ENCODE measurements around the gene ABCF1.

Gene ABCF1

DNA sequence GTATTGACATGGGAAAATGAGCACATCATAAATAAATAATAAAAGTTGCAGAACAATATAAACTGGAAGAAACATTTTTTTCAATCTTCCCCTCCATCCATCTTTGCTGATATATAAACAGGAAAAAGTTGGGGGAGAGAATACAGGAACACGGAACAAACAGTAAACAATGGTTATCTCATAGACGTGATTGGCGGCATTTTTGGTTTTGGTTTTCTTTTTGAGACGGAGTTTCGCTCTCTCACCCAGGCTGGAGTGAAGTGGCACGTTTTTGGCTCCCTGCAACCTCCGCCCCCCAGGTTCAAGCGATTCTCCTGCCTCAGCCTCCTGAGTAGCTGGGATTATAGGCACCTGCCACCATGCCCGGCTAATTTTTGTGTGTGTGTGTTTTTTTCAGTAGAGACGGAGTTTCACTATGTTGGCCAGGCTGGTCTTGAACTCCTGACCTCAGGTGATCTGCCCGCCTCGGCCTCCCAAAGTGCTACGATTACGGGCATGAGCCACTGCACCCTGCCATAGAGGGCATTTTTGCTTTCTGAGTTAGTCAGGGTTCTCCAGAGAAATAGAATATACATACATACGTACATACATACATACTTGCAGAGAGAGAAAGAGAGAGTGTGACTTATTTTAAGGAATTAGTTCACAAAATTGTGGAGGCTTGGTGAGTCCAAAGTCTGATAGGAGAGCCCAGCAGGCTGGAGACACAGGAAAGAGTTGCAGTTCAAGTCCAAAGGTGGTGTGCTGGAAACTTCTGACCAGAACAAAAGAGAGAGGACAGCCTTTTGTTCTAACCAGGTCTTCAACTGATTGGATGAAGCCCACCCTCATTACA is 37.6 kb upstream of the ABCF1 start:
- Histone ChIP-seq H3K9me3 (ENCODE audit: insufficient read depth, low read length, severe bottlenecking) (no peaks in the 10 kb centered on the region), H3K36me3 (ENCODE audit: insufficient read depth, low read length) (no peaks in the 10 kb centered on the region), H3K4me2 (ENCODE audit: insufficient read depth, low read length) (no peak overlapping the region), H3K27ac (ENCODE audit: low read length) (no peak overlapping the region), H3K9ac (ENCODE audit: low read depth, low read length) (no peak overlapping the region), H2AFZ (ENCODE audit: low read depth, low read length) (no peak overlapping the region), H4K20me1 (ENCODE audit: insufficient read depth, low read length) (no peaks in the 10 kb centered on the region), H3K4me3 (ENCODE audit: low read depth in 1 of 2, low read length in 2 of 2) (no peak overlapping the region), H3K79me2 (ENCODE audit: insufficient read depth, low read length) (no peaks in the 10 kb centered on the region), H3K27me3 (ENCODE audit: insufficient read depth, low read length, poor library complexity) (no peaks in the 10 kb centered on the region), H3K4me1 (ENCODE audit: insufficient read depth, low read length) (peaks cover 8% of the 10 kb centered on the region)
- DNase-seq (no peak), ATAC-seq (ENCODE audit: insufficient read depth, low read depth) (no peak)
- TF ChIP-seq EZH2 (IDR thresholded peaks at IDR 0.05; ENCODE audit: borderline replicate concordance, low read depth, low read length, severe bottlenecking) = no peak
- TF ChIP-seq, protein P1, sequence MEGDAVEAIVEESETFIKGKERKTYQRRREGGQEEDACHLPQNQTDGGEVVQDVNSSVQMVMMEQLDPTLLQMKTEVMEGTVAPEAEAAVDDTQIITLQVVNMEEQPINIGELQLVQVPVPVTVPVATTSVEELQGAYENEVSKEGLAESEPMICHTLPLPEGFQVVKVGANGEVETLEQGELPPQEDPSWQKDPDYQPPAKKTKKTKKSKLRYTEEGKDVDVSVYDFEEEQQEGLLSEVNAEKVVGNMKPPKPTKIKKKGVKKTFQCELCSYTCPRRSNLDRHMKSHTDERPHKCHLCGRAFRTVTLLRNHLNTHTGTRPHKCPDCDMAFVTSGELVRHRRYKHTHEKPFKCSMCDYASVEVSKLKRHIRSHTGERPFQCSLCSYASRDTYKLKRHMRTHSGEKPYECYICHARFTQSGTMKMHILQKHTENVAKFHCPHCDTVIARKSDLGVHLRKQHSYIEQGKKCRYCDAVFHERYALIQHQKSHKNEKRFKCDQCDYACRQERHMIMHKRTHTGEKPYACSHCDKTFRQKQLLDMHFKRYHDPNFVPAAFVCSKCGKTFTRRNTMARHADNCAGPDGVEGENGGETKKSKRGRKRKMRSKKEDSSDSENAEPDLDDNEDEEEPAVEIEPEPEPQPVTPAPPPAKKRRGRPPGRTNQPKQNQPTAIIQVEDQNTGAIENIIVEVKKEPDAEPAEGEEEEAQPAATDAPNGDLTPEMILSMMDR (IDR thresholded peaks at IDR 0.05; ENCODE audit: borderline replicate concordance, extremely low read depth, low read length, poor library complexity, severe bottlenecking) = no peak

DNA sequence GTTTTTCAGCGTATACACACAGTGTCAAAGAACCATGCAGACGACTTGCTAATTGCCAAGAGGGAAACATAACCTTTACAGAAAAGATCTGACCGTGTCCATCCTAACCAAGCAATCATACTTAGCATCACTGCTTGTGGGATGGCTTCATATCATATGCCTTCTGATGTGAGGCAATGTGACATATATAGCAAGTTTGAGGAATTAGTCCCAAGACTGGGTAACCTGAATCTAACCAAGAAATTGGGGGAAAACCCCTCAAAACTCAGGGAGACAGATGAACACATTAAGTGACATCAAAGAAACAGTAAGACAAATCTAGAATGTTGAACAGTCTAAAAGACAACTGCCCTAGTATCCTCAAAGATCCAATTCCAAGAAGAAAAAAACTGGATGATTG is 33.3 kb upstream of the ABCF1 start:
- Histone ChIP-seq H3K4me2 (ENCODE audit: insufficient read depth, low read length) (no peak overlapping the region), H3K4me1 (ENCODE audit: insufficient read depth, low read length) (peaks cover 15% of the 10 kb centered on the region), H3K9ac (ENCODE audit: low read depth, low read length) (no peak overlapping the region), H3K27me3 (ENCODE audit: insufficient read depth, low read length, poor library complexity) (no peaks in the 10 kb centered on the region), H3K27ac (ENCODE audit: low read length) (no peak overlapping the region), H2AFZ (ENCODE audit: low read depth, low read length) (no peak overlapping the region), H4K20me1 (ENCODE audit: insufficient read depth, low read length) (no peaks in the 10 kb centered on the region), H3K79me2 (ENCODE audit: insufficient read depth, low read length) (no peaks in the 10 kb centered on the region), H3K4me3 (ENCODE audit: low read depth in 1 of 2, low read length in 2 of 2) (no peak overlapping the region), H3K9me3 (ENCODE audit: insufficient read depth, low read length, severe bottlenecking) (no peaks in the 10 kb centered on the region), H3K36me3 (ENCODE audit: insufficient read depth, low read length) (no peaks in the 10 kb centered on the region)
- DNase-seq (no peak), ATAC-seq (ENCODE audit: insufficient read depth, low read depth) (no peak)
- TF ChIP-seq EZH2 (IDR thresholded peaks at IDR 0.05; ENCODE audit: borderline replicate concordance, low read depth, low read length, severe bottlenecking) = no peak
- TF ChIP-seq, protein P1 (IDR thresholded peaks at IDR 0.05; ENCODE audit: borderline replicate concordance, extremely low read depth, low read length, poor library complexity, severe bottlenecking) = no peak

GRCh38 chr6:30541515-30542403 is 29.5 kb upstream of the ABCF1 start:
- ATAC-seq (ENCODE audit: insufficient read depth, low read depth) (peak; percentile 87), DNase-seq (peak; percentile 80)
- Histone ChIP-seq H3K79me2 (ENCODE audit: insufficient read depth, low read length) (no peaks in the 10 kb centered on the region), H3K27me3 (ENCODE audit: insufficient read depth, low read length, poor library complexity) (no peaks in the 10 kb centered on the region), H4K20me1 (ENCODE audit: insufficient read depth, low read length) (0 out of 2 replicates have a peak, but pooled peaks cover 2% of the 10 kb centered on the region), H3K4me3 (ENCODE audit: low read depth in 1 of 2, low read length in 2 of 2) (peak overlapping the region in 1 of 2 experiments; percentile 50; a peak in 2 of 4 replicates), H3K4me1 (ENCODE audit: insufficient read depth, low read length) (peaks cover 15% of the 10 kb centered on the region), H3K9ac (ENCODE audit: low read depth, low read length) (peak overlapping the region; percentile 36), H3K36me3 (ENCODE audit: insufficient read depth, low read length) (peaks cover 10% of the 10 kb centered on the region; the same call in 1 of the 2 replicates), H2AFZ (ENCODE audit: low read depth, low read length) (peak overlapping the region; percentile 72), H3K27ac (ENCODE audit: low read length) (no peak overlapping the region), H3K9me3 (ENCODE audit: insufficient read depth, low read length, severe bottlenecking) (no peaks in the 10 kb centered on the region), H3K4me2 (ENCODE audit: insufficient read depth, low read length) (peak overlapping the region; percentile 69)
- TF ChIP-seq, protein P1 (IDR thresholded peaks at IDR 0.05; ENCODE audit: borderline replicate concordance, extremely low read depth, low read length, poor library complexity, severe bottlenecking) = peak; percentile 100
- no peak for TF ChIP-seq EZH2 (IDR thresholded peaks at IDR 0.05; ENCODE audit: borderline replicate concordance, low read depth, low read length, severe bottlenecking)

Measured in DND-41 (cell line).